GM12878 (cell line): ENCODE measurements around the gene LIPA. TPM values are rescaled to one million over a fixed set of nuclear protein-coding genes. Genes with fewer than 3 reads are reported as not detected.
A peak's percentile ranks its signal among the peaks of the same experiment; 100 is the strongest.

Experiments
- ATAC-seq: fragments of 200-7000 bp; cut with Tn5 transposase; 3 replicates; pipeline ENCODE4 v1.9.1; 2020; ENCODE audit warnings: mild to moderate bottlenecking, moderate library complexity
- BruUV-seq: library from RNA; stranded (reverse); fragments of 400-500 nt; replicated peaks from 2 replicates; lab custom pipeline; 2021; lab: Mats Ljungman, UMichigan
- CTCF ChIA-PET: fragments of 300-600 bp; sonication (Branson Sonifier 250); formaldehyde crosslinking; extraction: SDS; loops from one replicate; lab custom pipeline; 2021; ENCODE audit warnings: inconsistent platforms; lab: Yijun Ruan, JAX
- POLR2A ChIA-PET: fragments of 350-600 bp; formaldehyde crosslinking; extraction: SDS; loops from one replicate; lab custom pipeline; 2021; ENCODE audit warnings: inconsistent platforms; lab: Charles Lee
- RAD21 ChIA-PET: fragments of 300-600 bp; sonication (Branson Sonifier 250); formaldehyde crosslinking; loops from one replicate; lab custom pipeline; 2023; ENCODE audit warnings: antibody characterized with exemption; ENCODE audit not compliant: unreplicated experiment; lab: Charles Lee
- SMC1A ChIA-PET: fragments of 300-600 bp; sonication (Branson Sonifier 250); formaldehyde crosslinking; loops from one replicate; lab custom pipeline; 2023; ENCODE audit not compliant: unreplicated experiment, uncharacterized antibody; lab: Charles Lee
- DNase-seq: peaks from one replicate; pipeline ENCODE4 v3.0.0-alpha.2; 2011; ENCODE audit warnings: low read depth, low spot score
- FAIRE-seq: peaks from 3 replicates; lab custom pipeline; 2011; peaks lifted over from hg19 to GRCh38; lab: Jason Lieb, UNC
- H2AFZ ChIP-seq: 2 replicates; pipeline ENCODE4 v1.6.0; 2011; ENCODE audit warnings: low read depth, low read length, control low read depth; ENCODE audit not compliant: control insufficient read depth
- H3K27ac ChIP-seq: 2 replicates; pipeline ENCODE4 v1.5.1; 2011; ENCODE audit warnings: control low read depth; ENCODE audit not compliant: control insufficient read depth, insufficient read depth
- H3K27me3 ChIP-seq, 2 experiments: replicated peaks in 1 of 2; 2 replicates each; pipeline versions ENCODE4 v1.6.0 to v1.6.1; 2011; ENCODE audit warnings: low read length in 1 of 2; ENCODE audit not compliant: control insufficient read depth in 2 of 2, insufficient read depth in 2 of 2
- H3K36me3 ChIP-seq, 2 experiments: 2 replicates each; pipeline ENCODE4 v1.5.1; 2011; ENCODE audit warnings: low read length in 1 of 2; ENCODE audit not compliant: control insufficient read depth in 2 of 2, insufficient read depth in 2 of 2
- H3K4me1 ChIP-seq: 2 replicates; pipeline ENCODE4 v1.6.1; 2011; ENCODE audit warnings: mild to moderate bottlenecking, low read length, moderate library complexity, mixed read lengths; ENCODE audit not compliant: control insufficient read depth, insufficient read depth
- H3K4me2 ChIP-seq: 2 replicates; pipeline ENCODE4 v1.6.0; 2011; ENCODE audit warnings: control low read depth; ENCODE audit not compliant: control insufficient read depth, insufficient read depth
- H3K4me3 ChIP-seq: fragments of 200-600 bp; sonication (generic); 2 replicates; pipeline ENCODE4 v1.5.1; 2016
- H3K79me2 ChIP-seq: 2 replicates; pipeline ENCODE4 v1.6.0; 2011; ENCODE audit warnings: low read length; ENCODE audit not compliant: control insufficient read depth, insufficient read depth
- H3K9ac ChIP-seq: 2 replicates; pipeline ENCODE4 v1.8.0; 2011; ENCODE audit warnings: low read length, control low read depth, mixed read lengths; ENCODE audit not compliant: control insufficient read depth, insufficient read depth
- H3K9me3 ChIP-seq: replicated peaks from 3 replicates; pipeline ENCODE4 v1.5.1; 2011; ENCODE audit warnings: mild to moderate bottlenecking, low read length; ENCODE audit not compliant: control insufficient read depth, insufficient read depth
- H4K20me1 ChIP-seq: 2 replicates; pipeline ENCODE4 v1.6.0; 2011; ENCODE audit not compliant: control insufficient read depth, insufficient read depth
- BRCA1 ChIP-seq: IDR thresholded peaks from 2 replicates; pipeline ENCODE4 v1.6.1; 2011; ENCODE audit warnings: low read depth, low read length, improper control_type of control experiment
- CBX5 ChIP-seq: sonication (generic); IDR thresholded peaks from 2 replicates; pipeline ENCODE4 v1.6.1; 2016; ENCODE audit warnings: low read depth, moderate library complexity, mild to moderate bottlenecking, inconsistent platforms
- ESRRA ChIP-seq: IDR thresholded peaks from 2 replicates; pipeline ENCODE4 v1.6.1; 2012; ENCODE audit warnings: mild to moderate bottlenecking, low read length, improper control_type of control experiment
- EZH2 ChIP-seq: IDR thresholded peaks from 2 replicates; pipeline ENCODE4 v1.6.1; 2012; ENCODE audit warnings: low read depth, mild to moderate bottlenecking, control low read depth, inconsistent platforms, low read length, borderline replicate concordance; ENCODE audit not compliant: control insufficient read depth
- KDM1A ChIP-seq: fragments of 200-600 bp; sonication (generic); IDR thresholded peaks from 2 replicates; pipeline ENCODE4 v1.6.1; 2016; ENCODE audit warnings: borderline replicate concordance
- KLF5 ChIP-seq: fragments of 450-650 bp; IDR thresholded peaks from 2 replicates; pipeline ENCODE4 v1.6.1; 2014; ENCODE audit warnings: mild to moderate bottlenecking; ENCODE audit not compliant: partially characterized antibody
- LARP7 ChIP-seq: fragments of 450-650 bp; IDR thresholded peaks from 2 replicates; pipeline ENCODE4 v1.6.1; 2017; ENCODE audit warnings: mild to moderate bottlenecking
- MYC ChIP-seq: IDR thresholded peaks from 2 replicates; pipeline ENCODE4 v1.6.1; 2011; ENCODE audit warnings: mild to moderate bottlenecking, low read length, moderate library complexity, inconsistent platforms; ENCODE audit not compliant: insufficient read depth, insufficient replicate concordance, insufficient read length, severe bottlenecking
- PML ChIP-seq: IDR thresholded peaks from 2 replicates; pipeline ENCODE4 v1.6.1; 2012; ENCODE audit warnings: low read length, inconsistent platforms
- RAD51 ChIP-seq: fragments of 450-650 bp; IDR thresholded peaks from 2 replicates; pipeline ENCODE4 v1.6.1; 2016; ENCODE audit warnings: moderate library complexity, mild to moderate bottlenecking, inconsistent platforms
- SPI1 ChIP-seq: IDR thresholded peaks from 2 replicates; pipeline ENCODE4 v1.6.1; 2011; ENCODE audit warnings: low read depth, mild to moderate bottlenecking, low read length, moderate library complexity, borderline replicate concordance; ENCODE audit not compliant: insufficient read depth
- STAT1 ChIP-seq: fragments of 450-650 bp; conservative IDR thresholded peaks from 2 replicates; pipeline ENCODE4 v1.6.1; 2014; ENCODE audit warnings: antibody characterized with exemption, mild to moderate bottlenecking
- ZNF217 ChIP-seq: fragments of 450-650 bp; IDR thresholded peaks from 2 replicates; pipeline ENCODE4 v1.6.1; 2017; ENCODE audit warnings: antibody characterized with exemption, mild to moderate bottlenecking
- WGBS: methylation state at CpG from one replicate; pipeline ENCODE4 v1.1.6; 2016; ENCODE audit warnings: low lambda C conversion rate; ENCODE audit not compliant: insufficient replicate concordance, insufficient coverage; ENCODE audit errors: missing lambda C conversion rate; 5-methylcytosine and 5-hydroxymethylcytosine counted together
- in situ Hi-C: fragments of 300-500 bp; cut with MboI; formaldehyde crosslinking; loops from 9 replicates; pipeline ENCODE4 v1.14.3; 2018; ENCODE audit warnings: mixed read lengths
- intact Hi-C: fragments of 100-400 bp; cut with micrococcal nuclease; formaldehyde crosslinking; loops from one replicate; pipeline ENCODE4 v1.14.2; 2022; ENCODE audit not compliant: unreplicated experiment
- polyA plus RNA-seq, 11 experiments: library from polyadenylated mRNA; depleted of rRNA in 4 of 11; unstranded in 6 of 11; stranded (reverse) in 5 of 11; fragments of >200 nt; fragmentation: Nextera tagmentation in 4 of 11; fragmentation: Illumina TruSeq in 1 of 11; extraction: Ambion mirVana in 4 of 11; extraction: Trizol in 1 of 11; gene quantifications; 1 replicate in 1 of 11; 2 replicates in 10 of 11; pipeline versions ENCODE4 v1.2.1 to v1.2.3, GENCODE V29; 2011 to 2016; ENCODE audit warnings: inconsistent platforms in 2 of 11, missing spikeins in 2 of 11, low read depth in 1 of 11
- total RNA-seq, 4 experiments: library from RNA; depleted of rRNA in 3 of 4; stranded (reverse); fragments of >200 nt in 3 of 4; fragmentation: Illumina TruSeq in 1 of 4; extraction: Trizol in 1 of 4; gene quantifications; 2 replicates each; pipeline versions ENCODE4 v1.2.1 to v1.2.3, GENCODE V29; 2013 to 2021
- TF ChIP-seq, protein P1 (sequence below): fragments of 450-650 bp; IDR thresholded peaks from 2 replicates; pipeline ENCODE4 v1.6.1; 2016; ENCODE audit warnings: mild to moderate bottlenecking
- TF ChIP-seq, protein P2 (sequence below): fragments of 450-650 bp; conservative IDR thresholded peaks from 2 replicates; pipeline ENCODE4 v1.6.1; 2017; ENCODE audit warnings: mild to moderate bottlenecking, moderate library complexity

LIPA gene
- total and polyA plus RNA-seq, 10 of the 15 experiments (the other 5 are each of a cell fraction or from before 2014, with no cell fraction given) = 31.1 to 50.3 (median 39.5) TPM

DNA sequence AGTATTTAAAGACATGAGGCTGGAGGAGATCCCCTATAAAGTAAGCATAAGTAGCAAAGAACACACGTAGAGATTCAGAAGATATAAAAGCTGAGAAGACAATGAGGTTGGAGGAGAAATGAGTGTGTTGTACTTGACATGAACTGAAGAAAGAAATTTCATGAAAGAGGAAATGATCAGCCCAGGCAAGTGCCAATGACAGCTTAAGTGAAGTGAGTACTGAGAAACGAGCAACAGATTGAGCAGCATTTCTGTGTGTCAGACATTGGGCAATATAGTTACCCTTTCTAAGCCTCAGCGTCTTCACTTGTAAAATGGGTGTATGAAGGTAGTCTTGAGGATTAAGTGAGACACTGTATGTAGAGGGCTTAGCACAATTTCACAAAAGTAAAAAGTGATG lies 4.8 kb upstream of the LIPA start:
- Histone ChIP-seq H3K27me3 (no peaks in the 10 kb centered on the region), H2AFZ (no peak overlapping the region), H3K4me2 (no peak overlapping the region), H3K9me3 (peaks cover 18% of the 10 kb centered on the region), H4K20me1 (no peaks in the 10 kb centered on the region), H3K27ac (no peak overlapping the region), H3K4me3 (no peak overlapping the region), H3K79me2 (peaks cover 3% of the 10 kb centered on the region), H3K9ac (no peak overlapping the region), H3K36me3 (no peaks in the 10 kb centered on the region), H3K4me1 (peaks cover 3% of the 10 kb centered on the region; the same call in 1 of the 2 replicates)
- FAIRE-seq = no peak
- ChIA-PET RAD21 (interaction anchor here (1.1 to 1.2 kb wide), 3 partner anchors 113 to 136 kb away, joined by 3 to 4 read pairs (median 4); partner anchors contain the start of gene IFIT1), POLR2A (interaction anchor here (0.6 kb wide), 1 partner anchor 117 kb away, joined by 10 read pairs; no protein-coding TSS in a partner anchor), CTCF (interaction anchor here (0.7 to 1.9 kb wide), 5 partner anchors 39 to 158 kb away, joined by 3 to 13 read pairs (median 4); partner anchors contain the start of genes IFIT1, IFIT2 and IFIT5), SMC1A (interaction anchor here (0.9 to 1.9 kb wide), 5 partner anchors 10 to 306 kb away, joined by 3 to 11 read pairs (median 5); partner anchors contain the start of gene IFIT2)
- WGBS = 59% methylated on average over 3 of the region's 3 CpGs
- TF ChIP-seq KLF5 (no peak), PML (no peak), ZNF217 (no peak), SPI1 (peak; percentile 25; the same call in 1 of the 2 replicates), CBX5 (no peak)
- intact Hi-C loops = no loop called here
- DNase-seq = no peak
- no TSS peak for BruUV-seq
- in situ Hi-C loops = no loop called here
- ATAC-seq = no peak

GRCh38 chr10:89255793-89256192 lies 4.2 kb upstream of the LIPA start:
- intact Hi-C loops = no loop called here
- TF ChIP-seq KDM1A (no peak), PML (no peak), MYC (no peak), ESRRA (no peak), STAT1 (no peak), BRCA1 (no peak), EZH2 (no peak), LARP7 (no peak), RAD51 (no peak)
- TF ChIP-seq, protein P1, sequence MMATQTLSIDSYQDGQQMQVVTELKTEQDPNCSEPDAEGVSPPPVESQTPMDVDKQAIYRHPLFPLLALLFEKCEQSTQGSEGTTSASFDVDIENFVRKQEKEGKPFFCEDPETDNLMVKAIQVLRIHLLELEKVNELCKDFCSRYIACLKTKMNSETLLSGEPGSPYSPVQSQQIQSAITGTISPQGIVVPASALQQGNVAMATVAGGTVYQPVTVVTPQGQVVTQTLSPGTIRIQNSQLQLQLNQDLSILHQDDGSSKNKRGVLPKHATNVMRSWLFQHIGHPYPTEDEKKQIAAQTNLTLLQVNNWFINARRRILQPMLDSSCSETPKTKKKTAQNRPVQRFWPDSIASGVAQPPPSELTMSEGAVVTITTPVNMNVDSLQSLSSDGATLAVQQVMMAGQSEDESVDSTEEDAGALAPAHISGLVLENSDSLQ = no peak
- TF ChIP-seq, protein P2, sequence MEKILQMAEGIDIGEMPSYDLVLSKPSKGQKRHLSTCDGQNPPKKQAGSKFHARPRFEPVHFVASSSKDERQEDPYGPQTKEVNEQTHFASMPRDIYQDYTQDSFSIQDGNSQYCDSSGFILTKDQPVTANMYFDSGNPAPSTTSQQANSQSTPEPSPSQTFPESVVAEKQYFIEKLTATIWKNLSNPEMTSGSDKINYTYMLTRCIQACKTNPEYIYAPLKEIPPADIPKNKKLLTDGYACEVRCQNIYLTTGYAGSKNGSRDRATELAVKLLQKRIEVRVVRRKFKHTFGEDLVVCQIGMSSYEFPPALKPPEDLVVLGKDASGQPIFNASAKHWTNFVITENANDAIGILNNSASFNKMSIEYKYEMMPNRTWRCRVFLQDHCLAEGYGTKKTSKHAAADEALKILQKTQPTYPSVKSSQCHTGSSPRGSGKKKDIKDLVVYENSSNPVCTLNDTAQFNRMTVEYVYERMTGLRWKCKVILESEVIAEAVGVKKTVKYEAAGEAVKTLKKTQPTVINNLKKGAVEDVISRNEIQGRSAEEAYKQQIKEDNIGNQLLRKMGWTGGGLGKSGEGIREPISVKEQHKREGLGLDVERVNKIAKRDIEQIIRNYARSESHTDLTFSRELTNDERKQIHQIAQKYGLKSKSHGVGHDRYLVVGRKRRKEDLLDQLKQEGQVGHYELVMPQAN = no peak

More at GRCh38 chr10:89255793-89256192, 4.2 kb upstream of the LIPA start:
- Histone ChIP-seq H3K4me2 (no peak overlapping the region), H3K9ac (no peak overlapping the region), H4K20me1 (no peaks in the 10 kb centered on the region), H3K79me2 (peaks cover 8% of the 10 kb centered on the region), H3K27me3 (no peaks in the 10 kb centered on the region), H2AFZ (no peak overlapping the region), H3K4me1 (peaks cover 2% of the 10 kb centered on the region; the same call in 1 of the 2 replicates), H3K9me3 (peaks cover 18% of the 10 kb centered on the region), H3K4me3 (no peak overlapping the region), H3K36me3 (no peaks in the 10 kb centered on the region), H3K27ac (no peak overlapping the region)
- ChIA-PET POLR2A (interaction anchor here (0.6 kb wide), 1 partner anchor 117 kb away, joined by 10 read pairs; no protein-coding TSS in a partner anchor), SMC1A (interaction anchor here (0.9 to 1.9 kb wide), 5 partner anchors 9 to 307 kb away, joined by 3 to 11 read pairs (median 5); partner anchors contain the start of gene IFIT2), CTCF (interaction anchor here (0.7 to 1.9 kb wide), 5 partner anchors 38 to 158 kb away, joined by 3 to 13 read pairs (median 4); partner anchors contain the start of genes IFIT1, IFIT2 and IFIT5), RAD21 (interaction anchor here (1.1 to 1.2 kb wide), 3 partner anchors 114 to 137 kb away, joined by 3 to 4 read pairs (median 4); partner anchors contain the start of gene IFIT1)
- no peak for DNase-seq
- no peak for FAIRE-seq
- no TSS peak for BruUV-seq
- in situ Hi-C loops = no loop called here
- no peak for ATAC-seq
